Duodenal mucosa (tissue), 2 donors: ENCODE data around the gene H1-8.
"Not testable (repeated sequence)": the region's sequence is repeated elsewhere in the genome, so short reads cannot be mapped to it uniquely, and the experiment has no call there.

ENCODE experiments used
- H3K27ac ChIP-seq: one replicate; pipeline ENCODE4 v1.7.0; 2013; ENCODE audit warnings: low read depth, low read length
- H3K27me3 ChIP-seq, 2 donors: one replicate each; pipeline ENCODE4 v1.7.0; 2013; ENCODE audit warnings: low read length in 2 of 2, control low read depth in 1 of 2; ENCODE audit not compliant: insufficient read depth in 2 of 2, control insufficient read depth in 1 of 2
- H3K36me3 ChIP-seq, 2 donors: one replicate each; pipeline ENCODE4 v1.7.0; 2013; ENCODE audit warnings: low read length in 2 of 2, control low read depth in 1 of 2; ENCODE audit not compliant: insufficient read depth in 2 of 2, control insufficient read depth in 1 of 2
- H3K4me1 ChIP-seq, 2 donors: one replicate each; pipeline ENCODE4 v1.7.0; 2013; ENCODE audit warnings: low read length in 2 of 2, control low read depth in 1 of 2; ENCODE audit not compliant: insufficient read depth in 2 of 2, control insufficient read depth in 1 of 2
- H3K4me3 ChIP-seq, 2 donors: one replicate each; pipeline ENCODE4 v1.7.0; 2013; ENCODE audit warnings: low read length in 2 of 2, low read depth in 1 of 2
- H3K9ac ChIP-seq, 2 donors: one replicate each; pipeline ENCODE4 v1.7.0; 2013; ENCODE audit warnings: low read length in 2 of 2, low read depth in 1 of 2
- H3K9me3 ChIP-seq, 2 donors: one replicate each; pipeline ENCODE4 v1.7.0; 2013; ENCODE audit warnings: low read length in 2 of 2, control low read depth in 1 of 2; ENCODE audit not compliant: control insufficient read depth in 1 of 2

H1-8 gene

GRCh38 chr3:129514563-129514962, 28.4 kb upstream of the H1-8 start:
- H3K4me1 ChIP-seq, result no peaks in the 10 kb centered on the region
- H3K27me3 ChIP-seq, result no peaks in the 10 kb centered on the region
- peaks cover 0 to 26% of the 10 kb centered on the region in 2 donors for H3K36me3 ChIP-seq
- H3K4me3 ChIP-seq, result no peak overlapping the region
- no peak overlapping the region for H3K9ac ChIP-seq
- H3K27ac ChIP-seq, result no peak overlapping the region
- no peaks in the 10 kb centered on the region for H3K9me3 ChIP-seq

- H3K36me3 ChIP-seq, result peaks cover 0 to 23% of the 10 kb centered on the region in 2 donors
- not testable (repeated sequence) for H3K9me3 ChIP-seq, H3K27ac ChIP-seq, H3K4me1 ChIP-seq, H3K4me3 ChIP-seq, H3K27me3 ChIP-seq, H3K9ac ChIP-seq
Measured at GRCh38 chr3:129515108-129515820, 27.7 kb upstream of the H1-8 start.

GRCh38 chr3:129515821-129516432, 27.0 kb upstream of the H1-8 start:
- peaks cover 0 to 23% of the 10 kb centered on the region in 2 donors for H3K36me3 ChIP-seq
- not testable (repeated sequence) for H3K9ac ChIP-seq, H3K27me3 ChIP-seq, H3K4me3 ChIP-seq, H3K9me3 ChIP-seq, H3K4me1 ChIP-seq, H3K27ac ChIP-seq

- H3K9me3 ChIP-seq, result no peaks in the 10 kb centered on the region
- peaks cover 0 to 20% of the 10 kb centered on the region in 2 donors for H3K36me3 ChIP-seq
- no peaks in the 10 kb centered on the region for H3K4me1 ChIP-seq
- H3K4me3 ChIP-seq, result no peak overlapping the region
- no peak overlapping the region for H3K27ac ChIP-seq
- H3K9ac ChIP-seq, result no peak overlapping the region
- H3K27me3 ChIP-seq, result no peaks in the 10 kb centered on the region
Measured at GRCh38 chr3:129517516-129517915, 25.5 kb upstream of the H1-8 start.

GRCh38 chr3:129518038-129518561, 24.9 kb upstream of the H1-8 start:
- Histone ChIP-seq H3K36me3 (peaks cover 0 to 16% of the 10 kb centered on the region in 2 donors), H3K4me1 (no peaks in the 10 kb centered on the region), H3K27me3 (no peaks in the 10 kb centered on the region), H3K9me3 (no peaks in the 10 kb centered on the region), H3K4me3 (no peak overlapping the region), H3K27ac (no peak overlapping the region), H3K9ac (no peak overlapping the region)

- peaks cover 0 to 16% of the 10 kb centered on the region in 2 donors for H3K36me3 ChIP-seq
- no peaks in the 10 kb centered on the region for H3K27me3 ChIP-seq
- H3K27ac ChIP-seq, result no peak overlapping the region
- no peak overlapping the region for H3K4me3 ChIP-seq
- H3K9me3 ChIP-seq, result no peaks in the 10 kb centered on the region
- H3K4me1 ChIP-seq, result no peaks in the 10 kb centered on the region
- H3K9ac ChIP-seq, result no peak overlapping the region
Measured at GRCh38 chr3:129518581-129518980, 24.4 kb upstream of the H1-8 start.

- Histone ChIP-seq H3K27ac (no peak overlapping the region), H3K4me3 (no peak overlapping the region), H3K4me1 (no peaks in the 10 kb centered on the region), H3K9ac (no peak overlapping the region), H3K9me3 (no peaks in the 10 kb centered on the region), H3K27me3 (no peaks in the 10 kb centered on the region), H3K36me3 (peaks cover 0 to 16% of the 10 kb centered on the region in 2 donors)
Measured at GRCh38 chr3:129519449-129519848, 23.5 kb upstream of the H1-8 start.

- Histone ChIP-seq H3K9me3 (no peaks in the 10 kb centered on the region), H3K27ac (no peak overlapping the region), H3K4me1 (no peaks in the 10 kb centered on the region), H3K9ac (no peak overlapping the region), H3K4me3 (no peak overlapping the region), H3K36me3 (peaks cover 0 to 16% of the 10 kb centered on the region in 2 donors), H3K27me3 (no peaks in the 10 kb centered on the region)
Measured at GRCh38 chr3:129519896-129520715, 22.9 kb upstream of the H1-8 start.

- H3K9me3 ChIP-seq, result no peaks in the 10 kb centered on the region
- no peak overlapping the region for H3K27ac ChIP-seq
- peaks cover 0 to 14% of the 10 kb centered on the region in 2 donors for H3K36me3 ChIP-seq
- no peak overlapping the region for H3K4me3 ChIP-seq
- H3K27me3 ChIP-seq, result no peaks in the 10 kb centered on the region
- H3K4me1 ChIP-seq, result no peaks in the 10 kb centered on the region
- no peak overlapping the region for H3K9ac ChIP-seq
Measured at GRCh38 chr3:129520960-129521359, 22.0 kb upstream of the H1-8 start.

GRCh38 chr3:129521611-129522010, 21.4 kb upstream of the H1-8 start:
- no peaks in the 10 kb centered on the region for H3K9me3 ChIP-seq
- H3K4me1 ChIP-seq, result no peaks in the 10 kb centered on the region
- H3K27ac ChIP-seq, result no peak overlapping the region
- H3K9ac ChIP-seq, result no peak overlapping the region
- no peaks in the 10 kb centered on the region for H3K27me3 ChIP-seq
- peaks cover 0 to 7% of the 10 kb centered on the region in 2 donors for H3K36me3 ChIP-seq
- H3K4me3 ChIP-seq, result no peak overlapping the region
